ENCODE data around the gene ATP6V0E1. TPM values are rescaled to one million over a fixed set of nuclear protein-coding genes. Genes with fewer than 3 reads are reported as not detected.

Gene ATP6V0E1
- total RNA-seq, 1 donor from 2014 or later, result 147 TPM

DNA sequence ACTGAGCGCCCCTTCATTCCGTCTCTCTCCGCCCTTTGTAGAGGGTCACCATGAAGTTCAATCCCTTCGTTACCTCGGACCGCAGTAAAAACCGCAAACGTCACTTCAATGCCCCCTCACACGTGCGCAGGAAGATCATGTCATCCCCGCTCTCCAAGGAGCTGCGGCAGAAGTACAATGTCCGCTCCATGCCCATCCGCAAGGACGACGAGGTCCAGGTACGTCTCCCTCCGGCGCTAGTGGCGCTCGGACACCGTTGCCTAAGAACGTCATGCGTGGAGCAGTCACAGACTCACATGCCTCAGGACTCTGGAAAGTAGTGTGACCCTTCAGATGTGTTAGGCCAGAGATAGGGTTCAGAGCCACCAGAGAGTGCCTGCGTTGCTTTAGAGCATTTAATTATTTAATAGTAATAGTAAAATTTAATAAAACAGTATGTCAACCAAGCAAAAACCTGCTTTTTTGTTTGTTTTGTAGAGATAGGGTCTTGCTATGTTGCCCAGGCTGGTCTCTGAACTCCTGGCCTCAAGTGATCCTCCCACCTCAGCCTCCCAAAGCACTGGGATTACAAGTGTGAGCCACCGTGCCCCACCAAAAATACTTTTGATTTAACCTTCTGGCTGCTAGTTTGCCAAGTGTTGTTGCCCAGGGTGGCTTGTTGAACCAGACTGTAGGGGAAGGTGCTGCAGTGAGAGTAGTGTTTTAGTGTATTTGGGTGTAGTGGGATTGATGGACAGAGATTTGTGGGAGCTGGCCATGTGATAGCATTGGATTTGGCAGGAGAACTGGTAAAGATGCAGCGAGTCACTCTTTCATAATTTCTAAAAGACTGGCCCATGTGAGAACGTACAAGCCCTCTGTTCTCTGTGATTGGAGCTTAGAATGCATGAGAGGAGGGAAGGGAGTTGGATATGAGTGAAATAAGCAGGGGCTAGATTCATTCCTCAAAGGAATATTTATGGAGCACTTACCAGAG lies 23.5 kb upstream of the ATP6V0E1 start:
- peak overlapping the region; percentile 96 for H3K27ac Mint-ChIP-seq (ENCODE audit: unreplicated experiment)
- H3K9me3 Mint-ChIP-seq (ENCODE audit: unreplicated experiment), result no peaks in the 10 kb centered on the region
- H3K36me3 Mint-ChIP-seq (ENCODE audit: low read depth, unreplicated experiment), result peaks cover 13% of the 10 kb centered on the region
- peak overlapping the region; percentile 100 for H3K4me3 Mint-ChIP-seq (ENCODE audit: unreplicated experiment)
- TF ChIP-seq, protein P1, sequence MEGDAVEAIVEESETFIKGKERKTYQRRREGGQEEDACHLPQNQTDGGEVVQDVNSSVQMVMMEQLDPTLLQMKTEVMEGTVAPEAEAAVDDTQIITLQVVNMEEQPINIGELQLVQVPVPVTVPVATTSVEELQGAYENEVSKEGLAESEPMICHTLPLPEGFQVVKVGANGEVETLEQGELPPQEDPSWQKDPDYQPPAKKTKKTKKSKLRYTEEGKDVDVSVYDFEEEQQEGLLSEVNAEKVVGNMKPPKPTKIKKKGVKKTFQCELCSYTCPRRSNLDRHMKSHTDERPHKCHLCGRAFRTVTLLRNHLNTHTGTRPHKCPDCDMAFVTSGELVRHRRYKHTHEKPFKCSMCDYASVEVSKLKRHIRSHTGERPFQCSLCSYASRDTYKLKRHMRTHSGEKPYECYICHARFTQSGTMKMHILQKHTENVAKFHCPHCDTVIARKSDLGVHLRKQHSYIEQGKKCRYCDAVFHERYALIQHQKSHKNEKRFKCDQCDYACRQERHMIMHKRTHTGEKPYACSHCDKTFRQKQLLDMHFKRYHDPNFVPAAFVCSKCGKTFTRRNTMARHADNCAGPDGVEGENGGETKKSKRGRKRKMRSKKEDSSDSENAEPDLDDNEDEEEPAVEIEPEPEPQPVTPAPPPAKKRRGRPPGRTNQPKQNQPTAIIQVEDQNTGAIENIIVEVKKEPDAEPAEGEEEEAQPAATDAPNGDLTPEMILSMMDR (IDR thresholded peaks at IDR 0.05; ENCODE audit: unreplicated experiment), result no peak
- H3K27me3 Mint-ChIP-seq (ENCODE audit: unreplicated experiment), result peaks cover 9% of the 10 kb centered on the region
- H3K4me1 Mint-ChIP-seq (ENCODE audit: unreplicated experiment), result peaks cover 14% of the 10 kb centered on the region
- no peak for DNase-seq (ENCODE audit: low spot score)

DNA sequence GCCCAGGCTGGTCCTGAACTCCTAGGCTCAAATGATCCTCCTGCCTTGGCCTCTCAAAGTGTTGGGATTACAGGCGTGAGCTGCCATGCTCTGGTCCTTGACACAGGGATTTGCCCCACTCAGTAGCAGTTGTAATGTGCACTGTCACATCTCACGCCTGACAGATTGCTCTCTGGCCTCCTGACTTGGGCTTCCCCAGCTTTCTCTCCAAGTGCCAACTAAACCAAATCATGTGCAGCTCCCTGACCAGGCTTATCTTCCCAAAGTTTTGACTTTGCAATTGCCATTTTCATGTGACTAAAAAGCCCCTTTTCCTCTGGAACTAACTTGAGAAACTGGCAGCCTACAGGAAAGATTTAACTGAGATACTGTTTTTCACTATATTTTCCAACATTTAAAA lies 13.7 kb upstream of the ATP6V0E1 start:
- TF ChIP-seq, protein P1 (IDR thresholded peaks at IDR 0.05; ENCODE audit: unreplicated experiment), result no peak
- peaks cover 1% of the 10 kb centered on the region for H3K27me3 Mint-ChIP-seq (ENCODE audit: unreplicated experiment)
- H3K4me1 Mint-ChIP-seq (ENCODE audit: unreplicated experiment), result no peaks in the 10 kb centered on the region
- peaks cover 14% of the 10 kb centered on the region for H3K36me3 Mint-ChIP-seq (ENCODE audit: low read depth, unreplicated experiment)
- DNase-seq (ENCODE audit: low spot score), result no peak
- H3K9me3 Mint-ChIP-seq (ENCODE audit: unreplicated experiment), result no peaks in the 10 kb centered on the region
- H3K27ac Mint-ChIP-seq (ENCODE audit: unreplicated experiment), result no peak overlapping the region
- H3K4me3 Mint-ChIP-seq (ENCODE audit: unreplicated experiment), result no peak overlapping the region

GRCh38 chr5:172971482-172971881 lies 12.1 kb upstream of the ATP6V0E1 start:
- Mint-ChIP-seq H3K36me3 (ENCODE audit: low read depth, unreplicated experiment) (peaks cover 5% of the 10 kb centered on the region), H3K27ac (ENCODE audit: unreplicated experiment) (no peak overlapping the region), H3K27me3 (ENCODE audit: unreplicated experiment) (no peaks in the 10 kb centered on the region), H3K9me3 (ENCODE audit: unreplicated experiment) (no peaks in the 10 kb centered on the region), H3K4me3 (ENCODE audit: unreplicated experiment) (no peak overlapping the region), H3K4me1 (ENCODE audit: unreplicated experiment) (no peaks in the 10 kb centered on the region)
- no peak for DNase-seq (ENCODE audit: low spot score)
- TF ChIP-seq, protein P1 (IDR thresholded peaks at IDR 0.05; ENCODE audit: unreplicated experiment), result no peak

GRCh38 chr5:172972552-172972951 lies 11.0 kb upstream of the ATP6V0E1 start:
- no peak for DNase-seq (ENCODE audit: low spot score)
- Mint-ChIP-seq H3K27me3 (ENCODE audit: unreplicated experiment) (no peaks in the 10 kb centered on the region), H3K27ac (ENCODE audit: unreplicated experiment) (no peak overlapping the region), H3K4me3 (ENCODE audit: unreplicated experiment) (no peak overlapping the region), H3K4me1 (ENCODE audit: unreplicated experiment) (no peaks in the 10 kb centered on the region), H3K9me3 (ENCODE audit: unreplicated experiment) (no peaks in the 10 kb centered on the region), H3K36me3 (ENCODE audit: low read depth, unreplicated experiment) (peaks cover 5% of the 10 kb centered on the region)
- TF ChIP-seq, protein P1 (IDR thresholded peaks at IDR 0.05; ENCODE audit: unreplicated experiment), result no peak
